GM23338 (cell line): ENCODE results near the gene BTC. TPM values are rescaled to one million over a fixed set of nuclear protein-coding genes. Genes with fewer than 3 reads are reported as not detected.

ENCODE experiments used
- ATAC-seq: fragments of 200-7000 bp; cut with Tn5 transposase; 3 replicates; pipeline ENCODE4 v1.9.1; 2020
- DNase-seq: peaks from one replicate; pipeline ENCODE4 v3.0.0-alpha.2; 2015; ENCODE audit warnings: low spot score
- H2AFZ ChIP-seq: fragments of 200-600 bp; sonication (generic); 2 replicates; pipeline ENCODE4 v1.8.0; 2016; ENCODE audit warnings: antibody characterized with exemption, mild to moderate bottlenecking, moderate library complexity
- H3F3A ChIP-seq: fragments of 200-600 bp; sonication (generic); replicated peaks from 2 replicates; pipeline ENCODE4 v1.8.0; 2017; ENCODE audit warnings: antibody characterized with exemption, mixed run types, low read depth
- H3K27ac ChIP-seq: fragments of 200-600 bp; sonication (generic); 2 replicates; pipeline ENCODE4 v1.6.1; 2016; ENCODE audit warnings: low read depth
- H3K27me3 ChIP-seq: fragments of 200-600 bp; sonication (generic); 2 replicates; pipeline ENCODE4 v1.8.0; 2016; ENCODE audit warnings: mild to moderate bottlenecking, mixed run types, moderate library complexity; ENCODE audit not compliant: insufficient read depth
- H3K36me3 ChIP-seq: fragments of 200-600 bp; sonication (generic); 2 replicates; pipeline ENCODE4 v1.8.0; 2016; ENCODE audit warnings: mild to moderate bottlenecking; ENCODE audit not compliant: insufficient read depth
- H3K4me1 ChIP-seq: fragments of 200-600 bp; sonication (generic); 2 replicates; pipeline ENCODE4 v1.8.0; 2016; ENCODE audit warnings: mild to moderate bottlenecking, moderate library complexity; ENCODE audit not compliant: insufficient read depth
- H3K4me2 ChIP-seq: fragments of 200-600 bp; sonication (generic); 2 replicates; pipeline ENCODE4 v1.7.1; 2017; ENCODE audit warnings: mixed run types
- H3K4me3 ChIP-seq: fragments of 200-600 bp; sonication (generic); 2 replicates; pipeline ENCODE4 v1.6.1; 2016; ENCODE audit warnings: mixed run types
- H3K79me2 ChIP-seq: fragments of 200-600 bp; sonication (generic); replicated peaks from 2 replicates; pipeline ENCODE4 v1.8.0; 2017; ENCODE audit warnings: mild to moderate bottlenecking; ENCODE audit not compliant: insufficient read depth
- H3K9me2 ChIP-seq: fragments of 200-600 bp; sonication (generic); 2 replicates; pipeline ENCODE4 v1.8.0; 2017; ENCODE audit not compliant: insufficient read depth
- H4K20me1 ChIP-seq: fragments of 200-600 bp; sonication (generic); replicated peaks from 2 replicates; pipeline ENCODE4 v1.8.0; 2017; ENCODE audit warnings: mild to moderate bottlenecking; ENCODE audit not compliant: insufficient read depth
- H3K27ac Mint-ChIP-seq: 2 replicates; pipeline ENCODE4 v1.8.0; 2020; ENCODE audit warnings: inconsistent platforms, mild to moderate bottlenecking, moderate library complexity, mixed read lengths
- H3K27me3 Mint-ChIP-seq: 3 replicates; pipeline ENCODE4 v1.8.0; 2022; ENCODE audit warnings: low read depth, mild to moderate bottlenecking, moderate library complexity, mixed read lengths, inconsistent platforms; ENCODE audit not compliant: insufficient read depth, poor library complexity
- H3K36me3 Mint-ChIP-seq: 3 replicates; pipeline ENCODE4 v1.8.0; 2021; ENCODE audit warnings: low read depth, mild to moderate bottlenecking, inconsistent platforms, moderate library complexity, mixed read lengths
- H3K4me1 Mint-ChIP-seq: 3 replicates; pipeline ENCODE4 v1.8.0; 2020; ENCODE audit warnings: mild to moderate bottlenecking, inconsistent platforms, mixed read lengths
- H3K4me3 Mint-ChIP-seq: 3 replicates; pipeline ENCODE4 v1.8.0; 2021; ENCODE audit warnings: moderate library complexity, mild to moderate bottlenecking, inconsistent platforms, mixed read lengths
- H3K9me3 Mint-ChIP-seq: 3 replicates; pipeline ENCODE4 v1.8.0; 2020; ENCODE audit warnings: moderate library complexity, mild to moderate bottlenecking, inconsistent platforms, mixed read lengths
- CREB1 ChIP-seq: fragments of 250-450 bp; sonication (Bioruptor Pico); IDR thresholded peaks from 2 replicates; pipeline ENCODE4 v1.5.0; 2020; ENCODE audit warnings: low read depth, mild to moderate bottlenecking, moderate library complexity
- EZH2 ChIP-seq: fragments of 200-600 bp; sonication (generic); IDR thresholded peaks from one replicate; pipeline ENCODE4 v1.8.0; 2017; ENCODE audit warnings: antibody characterized with exemption, mild to moderate bottlenecking, low read depth; ENCODE audit not compliant: unreplicated experiment
- EZH2phosphoT487 ChIP-seq: fragments of 200-600 bp; sonication (generic); IDR thresholded peaks from one replicate; pipeline ENCODE4 v1.8.1; 2018; ENCODE audit warnings: antibody characterized with exemption; ENCODE audit not compliant: unreplicated experiment
- NANOG ChIP-seq: IDR thresholded peaks from 2 replicates; pipeline ENCODE4 v1.6.1; 2016; ENCODE audit warnings: antibody characterized with exemption, borderline replicate concordance
- REST ChIP-seq: IDR thresholded peaks from one replicate; pipeline ENCODE4 v1.6.1; 2018; ENCODE audit warnings: antibody characterized with exemption; ENCODE audit not compliant: unreplicated experiment
- ZNF462 ChIP-seq: fragments of 250-450 bp; sonication (Bioruptor Pico); IDR thresholded peaks from 2 replicates; pipeline ENCODE4 v1.5.0; 2020; ENCODE audit warnings: mild to moderate bottlenecking, moderate library complexity
- polyA plus RNA-seq: library from polyadenylated mRNA; unstranded; fragments of >200 nt; fragmentation: Nextera tagmentation; extraction: Ambion mirVana; gene quantifications from 2 replicates; pipeline ENCODE4 v1.2.1, GENCODE V29; 2016
- total RNA-seq: library from RNA; depleted of rRNA; stranded (reverse); fragments of >200 nt; shearing (Covaris generic); gene quantifications from 2 replicates; pipeline ENCODE4 v1.2.3, GENCODE V29; 2014
- TF ChIP-seq, protein P1 (sequence below): IDR thresholded peaks from 2 replicates; pipeline ENCODE4 v1.6.1; 2016; ENCODE audit warnings: antibody characterized with exemption
- TF ChIP-seq, protein P2 (sequence below), 2 experiments: fragments of 200-600 bp in 1 of 2; sonication (generic) in 1 of 2; conservative IDR thresholded peaks; 2 replicates each; pipeline versions ENCODE4 v1.5.1 to v1.6.1; 2016 to 2017; ENCODE audit warnings: antibody characterized with exemption in 2 of 2, low read depth in 2 of 2, mild to moderate bottlenecking in 2 of 2, moderate library complexity in 1 of 2

BTC gene
- total and polyA plus RNA-seq, 2 experiments from 2014 or later: 0.18 to 0.59 TPM

- H3K4me3 Mint-ChIP-seq: no peak overlapping the region
- H3K36me3 Mint-ChIP-seq: peaks cover 8% of the 10 kb centered on the region; the same call in 2 of the 3 replicates
- no peaks in the 10 kb centered on the region for H3K36me3 ChIP-seq
- DNase-seq: no peak
- no peaks in the 10 kb centered on the region for H3F3A ChIP-seq
- H3K4me1 ChIP-seq: no peaks in the 10 kb centered on the region
- H3K27me3 Mint-ChIP-seq: no peaks in the 10 kb centered on the region
- H3K4me3 ChIP-seq: no peak overlapping the region
- H3K79me2 ChIP-seq: no peaks in the 10 kb centered on the region
- no peaks in the 10 kb centered on the region for H4K20me1 ChIP-seq
- H3K27me3 ChIP-seq: no peaks in the 10 kb centered on the region
- no peaks in the 10 kb centered on the region for H3K9me2 ChIP-seq
- no peak overlapping the region for H3K27ac ChIP-seq
- no peak overlapping the region for H2AFZ ChIP-seq
- ATAC-seq: no peak
- H3K4me1 Mint-ChIP-seq: no peaks in the 10 kb centered on the region
- peaks cover 19% of the 10 kb centered on the region for H3K9me3 Mint-ChIP-seq
- no peak overlapping the region for H3K4me2 ChIP-seq
- TF ChIP-seq, protein P1, sequence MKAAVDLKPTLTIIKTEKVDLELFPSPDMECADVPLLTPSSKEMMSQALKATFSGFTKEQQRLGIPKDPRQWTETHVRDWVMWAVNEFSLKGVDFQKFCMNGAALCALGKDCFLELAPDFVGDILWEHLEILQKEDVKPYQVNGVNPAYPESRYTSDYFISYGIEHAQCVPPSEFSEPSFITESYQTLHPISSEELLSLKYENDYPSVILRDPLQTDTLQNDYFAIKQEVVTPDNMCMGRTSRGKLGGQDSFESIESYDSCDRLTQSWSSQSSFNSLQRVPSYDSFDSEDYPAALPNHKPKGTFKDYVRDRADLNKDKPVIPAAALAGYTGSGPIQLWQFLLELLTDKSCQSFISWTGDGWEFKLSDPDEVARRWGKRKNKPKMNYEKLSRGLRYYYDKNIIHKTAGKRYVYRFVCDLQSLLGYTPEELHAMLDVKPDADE: no peak
- no peak for TF ChIP-seq NANOG
- no peak for TF ChIP-seq REST
- TF ChIP-seq EZH2phosphoT487: no peak
- TF ChIP-seq CREB1 (CRISPR knock-in tag): no peak
- no peak for TF ChIP-seq EZH2
- no peak for TF ChIP-seq ZNF462
- TF ChIP-seq, protein P2, sequence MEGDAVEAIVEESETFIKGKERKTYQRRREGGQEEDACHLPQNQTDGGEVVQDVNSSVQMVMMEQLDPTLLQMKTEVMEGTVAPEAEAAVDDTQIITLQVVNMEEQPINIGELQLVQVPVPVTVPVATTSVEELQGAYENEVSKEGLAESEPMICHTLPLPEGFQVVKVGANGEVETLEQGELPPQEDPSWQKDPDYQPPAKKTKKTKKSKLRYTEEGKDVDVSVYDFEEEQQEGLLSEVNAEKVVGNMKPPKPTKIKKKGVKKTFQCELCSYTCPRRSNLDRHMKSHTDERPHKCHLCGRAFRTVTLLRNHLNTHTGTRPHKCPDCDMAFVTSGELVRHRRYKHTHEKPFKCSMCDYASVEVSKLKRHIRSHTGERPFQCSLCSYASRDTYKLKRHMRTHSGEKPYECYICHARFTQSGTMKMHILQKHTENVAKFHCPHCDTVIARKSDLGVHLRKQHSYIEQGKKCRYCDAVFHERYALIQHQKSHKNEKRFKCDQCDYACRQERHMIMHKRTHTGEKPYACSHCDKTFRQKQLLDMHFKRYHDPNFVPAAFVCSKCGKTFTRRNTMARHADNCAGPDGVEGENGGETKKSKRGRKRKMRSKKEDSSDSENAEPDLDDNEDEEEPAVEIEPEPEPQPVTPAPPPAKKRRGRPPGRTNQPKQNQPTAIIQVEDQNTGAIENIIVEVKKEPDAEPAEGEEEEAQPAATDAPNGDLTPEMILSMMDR (conservative IDR thresholded peaks at IDR 0.05; ENCODE audit: low read depth in 2 of 2): no peak
- no peak overlapping the region for H3K27ac Mint-ChIP-seq
These were observed 78.5 kb downstream of the BTC start for GRCh38 chr4:74715706-74716435.
